Gastrocnemius medialis (tissue), 4 donors: ENCODE measurements around the gene FNDC3B.

Source experiments
- CTCF ChIP-seq, 5 experiments: fragments of 450-650 bp in 3 of 5; fragments of 200-600 bp in 2 of 5; sonication (generic) in 2 of 5; IDR thresholded peaks in 4 of 5; conservative IDR thresholded peaks in 1 of 5; 1 replicate in 4 of 5; 2 replicates in 1 of 5; pipeline ENCODE4 v1.5.1; 2016 to 2019; ENCODE audit warnings: antibody characterized with exemption in 5 of 5, mild to moderate bottlenecking in 3 of 5, moderate library complexity in 3 of 5
- POLR2A ChIP-seq, 2 donors: fragments of 450-650 bp; IDR thresholded peaks; one replicate each; pipeline ENCODE4 v1.6.1; 2017; ENCODE audit warnings: antibody characterized with exemption in 2 of 2, mild to moderate bottlenecking in 2 of 2, moderate library complexity in 2 of 2

DNA sequence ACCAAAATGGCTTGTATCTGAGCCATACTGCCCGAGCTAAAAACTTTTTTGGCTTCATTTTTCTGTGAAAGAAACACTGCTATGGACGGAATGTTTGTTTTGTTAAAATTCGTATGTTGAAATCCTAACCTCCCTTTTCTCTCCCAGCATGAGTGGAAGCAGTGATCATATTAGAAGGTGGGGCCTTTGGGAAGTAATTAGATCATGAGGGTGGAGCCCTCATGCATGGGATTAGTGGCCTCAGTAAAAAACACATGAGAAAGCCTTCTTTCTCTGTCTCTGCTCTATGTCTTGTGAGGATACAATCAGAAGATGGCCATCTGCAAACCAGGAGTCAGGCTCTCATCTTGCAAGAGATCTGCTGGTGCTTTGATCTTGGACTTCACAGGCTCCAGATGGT is 7.4 kb upstream of the FNDC3B start:
- no peak for TF ChIP-seq CTCF (IDR thresholded peaks at IDR 0.05 in 4 of 5, conservative IDR thresholded peaks at IDR 0.05 in 1 of 5)
- no peak for TF ChIP-seq POLR2A (IDR thresholded peaks at IDR 0.05)
